Thoracic aorta (tissue), 2 donors: ENCODE results near the gene GNB1L. TPM values are rescaled to one million over a fixed set of nuclear protein-coding genes. Genes with fewer than 3 reads are reported as not detected.

Source experiments
- ATAC-seq: fragments of 150-250 bp; one replicate; pipeline ENCODE4 v1.8.0; 2017; ENCODE audit warnings: low read depth; ENCODE audit not compliant: insufficient number of reproducible peaks, low FRiP score
- DNase-seq: peaks from one replicate; pipeline ENCODE4 v3.0.0-alpha.2; 2020; ENCODE audit warnings: low spot score
- H3K27ac ChIP-seq, 2 donors: fragments of 200-600 bp; sonication (generic); 1 replicate in 1 of 2; 2 replicates in 1 of 2; pipeline ENCODE4 v1.5.1; 2016; ENCODE audit warnings: mild to moderate bottlenecking in 2 of 2, moderate library complexity in 2 of 2
- H3K27me3 ChIP-seq: fragments of 200-600 bp; sonication (generic); replicated peaks from 2 replicates; pipeline ENCODE4 v1.6.0; 2016; ENCODE audit warnings: mild to moderate bottlenecking; ENCODE audit not compliant: insufficient read depth
- H3K36me3 ChIP-seq: fragments of 200-600 bp; sonication (generic); one replicate; pipeline ENCODE4 v1.5.1; 2016
- H3K4me1 ChIP-seq, 2 donors: fragments of 200-600 bp; sonication (generic); 1 replicate in 1 of 2; 2 replicates in 1 of 2; pipeline versions ENCODE4 v1.5.1 to v1.6.0; 2016; ENCODE audit warnings: low read depth in 2 of 2, mild to moderate bottlenecking in 1 of 2; ENCODE audit not compliant: control insufficient read depth in 1 of 2
- H3K4me3 ChIP-seq: fragments of 200-600 bp; sonication (generic); 2 replicates; pipeline ENCODE4 v1.5.1; 2016; ENCODE audit warnings: mild to moderate bottlenecking
- H3K9me3 ChIP-seq: fragments of 200-600 bp; sonication (generic); 2 replicates; pipeline ENCODE4 v1.5.1; 2016
- CTCF ChIP-seq: fragments of 200-600 bp; sonication (generic); IDR thresholded peaks from one replicate; pipeline ENCODE4 v1.5.1; 2019; ENCODE audit warnings: antibody characterized with exemption
- total RNA-seq, 2 donors: library from RNA; depleted of rRNA; stranded (reverse); fragments of >200 nt; gene quantifications; one replicate each; pipeline versions ENCODE4 v1.1.0 to v1.2.3, GENCODE V29; 2016

GNB1L gene
- total RNA-seq, 2 donors from 2014 or later, result 2.3 to 7.7 TPM

- TF ChIP-seq CTCF, result no peak
- ATAC-seq, result no peak
- H3K36me3 ChIP-seq, result peaks cover 5% of the 10 kb centered on the region
- H3K27me3 ChIP-seq, result no peaks in the 10 kb centered on the region
- H3K4me3 ChIP-seq, result no peak overlapping the region
- DNase-seq, result no peak
- H3K9me3 ChIP-seq, result peaks cover 6% of the 10 kb centered on the region
- H3K27ac ChIP-seq, result no peak overlapping the region
- no peaks in the 10 kb centered on the region for H3K4me1 ChIP-seq
Measured at GRCh38 chr22:19791894-19792293, 62.8 kb downstream of the GNB1L start.

GRCh38 chr22:19791243-19791642 is 63.4 kb downstream of the GNB1L start:
- H3K36me3 ChIP-seq, result peaks cover 5% of the 10 kb centered on the region
- no peak for ATAC-seq
- no peak for DNase-seq

GRCh38 chr22:19789828-19790227 is 64.8 kb downstream of the GNB1L start:
- DNase-seq, result no peak
- Histone ChIP-seq H3K36me3 (peaks cover 5% of the 10 kb centered on the region), H3K9me3 (peaks cover 6% of the 10 kb centered on the region), H3K4me3 (no peak overlapping the region), H3K27me3 (no peaks in the 10 kb centered on the region), H3K27ac (no peak overlapping the region), H3K4me1 (no peaks in the 10 kb centered on the region)
- ATAC-seq, result no peak
- no peak for TF ChIP-seq CTCF

More at GRCh38 chr22:19791243-19791642, 63.4 kb downstream of the GNB1L start:
- TF ChIP-seq CTCF, result no peak
- Histone ChIP-seq H3K9me3 (peaks cover 6% of the 10 kb centered on the region), H3K4me3 (no peak overlapping the region), H3K27me3 (no peaks in the 10 kb centered on the region), H3K27ac (no peak overlapping the region), H3K4me1 (no peaks in the 10 kb centered on the region)

- DNase-seq (no peak), ATAC-seq (no peak)
- no peaks in the 10 kb centered on the region for H3K4me1 ChIP-seq
- no peak for TF ChIP-seq CTCF
- no peak overlapping the region for H3K4me3 ChIP-seq
- H3K27ac ChIP-seq, result no peak overlapping the region
- H3K27me3 ChIP-seq, result no peaks in the 10 kb centered on the region
- H3K9me3 ChIP-seq, result peaks cover 6% of the 10 kb centered on the region
- H3K36me3 ChIP-seq, result peaks cover 5% of the 10 kb centered on the region
Measured at GRCh38 chr22:19789406-19789805, 65.3 kb downstream of the GNB1L start.

GRCh38 chr22:19788661-19789225 is 65.9 kb downstream of the GNB1L start:
- ATAC-seq, result no peak

More at GRCh38 chr22:19788661-19789225, 65.9 kb downstream of the GNB1L start:
- H3K27me3 ChIP-seq, result no peaks in the 10 kb centered on the region
- no peak for TF ChIP-seq CTCF
- H3K9me3 ChIP-seq, result peaks cover 6% of the 10 kb centered on the region
- no peak for DNase-seq
- no peaks in the 10 kb centered on the region for H3K4me1 ChIP-seq
- H3K36me3 ChIP-seq, result peaks cover 5% of the 10 kb centered on the region
- H3K27ac ChIP-seq, result no peak overlapping the region
- no peak overlapping the region for H3K4me3 ChIP-seq
